CD4-positive, alpha-beta T cell (primary cell): Measurements from ENCODE around the gene ZNF610. TPM values are rescaled to one million over a fixed set of nuclear protein-coding genes. Genes with fewer than 3 reads are reported as not detected.

Source experiments
- ATAC-seq: fragments of 200-7000 bp; cut with Tn5 transposase; one replicate; pipeline ENCODE4 v1.10.0; 2022; ENCODE audit warnings: mild to moderate bottlenecking; ENCODE audit not compliant: poor library complexity
- CTCF ChIA-PET: fragments of 350-600 bp; sonication (Branson Sonifier 250); formaldehyde crosslinking; loops from one replicate; lab custom pipeline; 2021; ENCODE audit warnings: antibody characterized with exemption, inconsistent platforms; lab: Charles Lee
- POLR2A ChIA-PET: fragments of 350-600 bp; sonication (Branson Sonifier 250); formaldehyde crosslinking; loops from one replicate; lab custom pipeline; 2021; ENCODE audit warnings: antibody characterized with exemption, inconsistent platforms; lab: Charles Lee
- DNase-seq, 14 experiments: peaks; one replicate each; pipeline ENCODE4 v3.0.0-alpha.2; 2013 to 2020; ENCODE audit warnings: mixed read lengths in 2 of 14
- H3K27ac ChIP-seq, 2 donors: one replicate each; pipeline versions ENCODE4 v1.5.1 to v1.7.0; 2013; ENCODE audit warnings: low read length in 2 of 2, low read depth in 1 of 2, mild to moderate bottlenecking in 1 of 2
- H3K27me3 ChIP-seq, 2 experiments: 1 replicate in 1 of 2; 2 replicates in 1 of 2; pipeline versions ENCODE4 v1.6.1 to v1.7.0; 2013; ENCODE audit warnings: low read length in 2 of 2, control low read depth in 1 of 2, mild to moderate bottlenecking in 1 of 2, moderate library complexity in 1 of 2; ENCODE audit not compliant: insufficient read depth in 2 of 2, control insufficient read depth in 1 of 2
- H3K36me3 ChIP-seq: one replicate; pipeline ENCODE4 v1.6.1; 2013; ENCODE audit warnings: low read length, control low read depth; ENCODE audit not compliant: insufficient read depth
- H3K4me1 ChIP-seq: one replicate; pipeline ENCODE4 v1.6.1; 2013; ENCODE audit warnings: low read length, control low read depth; ENCODE audit not compliant: insufficient read depth
- H3K4me3 ChIP-seq: one replicate; pipeline ENCODE4 v1.5.1; 2013; ENCODE audit warnings: mild to moderate bottlenecking, low read length, moderate library complexity
- H3K9me3 ChIP-seq, 2 experiments: 1 replicate in 1 of 2; 2 replicates in 1 of 2; pipeline versions ENCODE4 v1.6.1 to v1.7.0; 2013; ENCODE audit warnings: low read length in 2 of 2, mild to moderate bottlenecking in 2 of 2, control low read depth in 1 of 2, moderate library complexity in 1 of 2; ENCODE audit not compliant: control insufficient read depth in 1 of 2, insufficient read depth in 1 of 2
- H3K27ac Mint-ChIP-seq: one replicate; pipeline ENCODE4 v1.8.0; 2020; ENCODE audit warnings: mixed read lengths
- H3K27me3 Mint-ChIP-seq: one replicate; pipeline ENCODE4 v1.8.0; 2021; ENCODE audit warnings: mixed read lengths
- H3K36me3 Mint-ChIP-seq: one replicate; pipeline ENCODE4 v1.8.0; 2021; ENCODE audit warnings: low read depth, mixed read lengths
- H3K4me1 Mint-ChIP-seq: one replicate; pipeline ENCODE4 v1.8.0; 2021; ENCODE audit warnings: low read depth, mixed read lengths
- H3K4me3 Mint-ChIP-seq: one replicate; pipeline ENCODE4 v1.8.0; 2020; ENCODE audit warnings: mild to moderate bottlenecking, mixed read lengths
- H3K9me3 Mint-ChIP-seq: one replicate; pipeline ENCODE4 v1.8.0; 2020; ENCODE audit warnings: mixed read lengths
- CTCF ChIP-seq: fragments of 200-600 bp; IDR thresholded peaks from one replicate; pipeline ENCODE4 v1.8.0; 2022; ENCODE audit warnings: antibody characterized with exemption, mild to moderate bottlenecking
- intact Hi-C, 2 experiments: fragments of 100-400 bp; cut with DNase I in 1 of 2; cut with micrococcal nuclease in 1 of 2; formaldehyde crosslinking; loops; one replicate each; pipeline versions ENCODE4 v1.15.1 to v1.9.0; 2023 to 2025; cut with DNase I, micrococcal nuclease
- total RNA-seq, 174 experiments: library from RNA in 2 of 174; stranded (reverse) in 2 of 174; gene quantifications; one replicate each; pipeline ENCODE4 v1.2.3 and lab custom pipeline; 2021 to 2026

The ZNF610 gene
- total RNA-seq, 2 experiments from 2014 or later = 0.52 to 0.53 TPM

GRCh38 chr19:52366414-52366824, 30.4 kb downstream of the ZNF610 start:
- peaks cover 88% of the 10 kb centered on the region for H3K36me3 Mint-ChIP-seq
- no peaks in the 10 kb centered on the region for H3K36me3 ChIP-seq
- H3K27me3 Mint-ChIP-seq = no peaks in the 10 kb centered on the region
- no peak for TF ChIP-seq CTCF
- peak overlapping the region; percentile 11 for H3K4me3 Mint-ChIP-seq
- H3K4me1 ChIP-seq = peaks cover 15% of the 10 kb centered on the region
- no peak overlapping the region for H3K4me3 ChIP-seq
- ATAC-seq = no peak
- POLR2A ChIA-PET = no interaction called here
- no peaks in the 10 kb centered on the region for H3K27me3 ChIP-seq
- H3K27ac Mint-ChIP-seq = no peak overlapping the region
- intact Hi-C loops = no loop called here
- no peak for DNase-seq
- CTCF ChIA-PET = no interaction called here
- peaks cover 32% of the 10 kb centered on the region for H3K9me3 Mint-ChIP-seq
- H3K27ac ChIP-seq = no peak overlapping the region
- H3K4me1 Mint-ChIP-seq = peaks cover 16% of the 10 kb centered on the region
- peaks cover 65 to 76% of the 10 kb centered on the region in 2 experiments for H3K9me3 ChIP-seq

- Mint-ChIP-seq H3K4me1 (peaks cover 21% of the 10 kb centered on the region), H3K27me3 (no peaks in the 10 kb centered on the region), H3K4me3 (peak within 1 kb of the TSS; percentile 92), H3K27ac (peak within 1 kb of the TSS; percentile 97), H3K9me3 (peaks cover 28% of the 10 kb centered on the region), H3K36me3 (peaks cover 84% of the 10 kb centered on the region)
- CTCF ChIA-PET = no interaction called here
- DNase-seq = peak; percentile 80 to 93 (median 88)
- POLR2A ChIA-PET = interaction anchor here (0.7 to 2.0 kb wide), 11 partner anchors 10 to 1151 kb away, joined by 3 to 18 read pairs (median 5); partner anchors contain the start of genes PPP2R1A, ZNF432, ZNF528 and ZNF610
- Histone ChIP-seq H3K4me3 (peak within 1 kb of the TSS; percentile 84), H3K27me3 (no peaks in the 10 kb centered on the region), H3K4me1 (peaks cover 15% of the 10 kb centered on the region), H3K9me3 (peaks cover 72 to 73% of the 10 kb centered on the region in 2 experiments), H3K27ac (peak within 1 kb of the TSS; percentile 97), H3K36me3 (peaks cover 20% of the 10 kb centered on the region)
- intact Hi-C loops = loop anchor here in 1 of 2 experiments (2.0 to 5.0 kb wide), 3 partner anchors 27 to 72 kb away; partner anchors contain the start of genes ZNF480, ZNF528 and ZNF610
- TF ChIP-seq CTCF = no peak
- ATAC-seq = peak; percentile 95
Measured at GRCh38 chr19:52369559-52370340, 33.7 kb downstream of the ZNF610 start, which contains the start of gene ZNF880. Gene ZNF880, plus strand, starts transcription at chr19:52369923. Its CDS starts 43 bp downstream, at chr19:52369966.

- no peaks in the 10 kb centered on the region for H3K27me3 ChIP-seq
- intact Hi-C loops = loop anchor here in 1 of 2 experiments (2.0 to 5.0 kb wide), 3 partner anchors 26 to 73 kb away; partner anchors contain the start of genes ZNF480, ZNF528 and ZNF610
- no peak for DNase-seq
- H3K36me3 Mint-ChIP-seq = peaks cover 84% of the 10 kb centered on the region
- H3K4me1 Mint-ChIP-seq = peaks cover 21% of the 10 kb centered on the region
- peak overlapping the region; percentile 92 for H3K4me3 Mint-ChIP-seq
- CTCF ChIA-PET = no interaction called here
- H3K27ac Mint-ChIP-seq = peak overlapping the region; percentile 97
- H3K4me3 ChIP-seq = peak overlapping the region; percentile 84
- peaks cover 68 to 73% of the 10 kb centered on the region in 2 experiments for H3K9me3 ChIP-seq
- peaks cover 28% of the 10 kb centered on the region for H3K9me3 Mint-ChIP-seq
- TF ChIP-seq CTCF = no peak
- peak overlapping the region; percentile 97 for H3K27ac ChIP-seq
- POLR2A ChIA-PET = interaction anchor here (1.0 to 2.0 kb wide), 9 partner anchors 10 to 321 kb away, joined by 3 to 18 read pairs (median 6); partner anchors contain the start of genes PPP2R1A, ZNF432, ZNF528 and ZNF610
- peaks cover 15% of the 10 kb centered on the region for H3K4me1 ChIP-seq
- no peaks in the 10 kb centered on the region for H3K27me3 Mint-ChIP-seq
- peaks cover 25% of the 10 kb centered on the region for H3K36me3 ChIP-seq
- no peak for ATAC-seq
Measured at GRCh38 chr19:52370341-52370710, 34.3 kb downstream of the ZNF610 start.
